Hepatocyte (in vitro differentiated cells): Measurements from ENCODE around the gene CASP7. TPM values are rescaled to one million over a fixed set of nuclear protein-coding genes. Genes with fewer than 3 reads are reported as not detected.
A peak's percentile ranks its signal among the peaks of the same experiment; 100 is the strongest.

Source experiments
- DNase-seq: peaks from one replicate; pipeline ENCODE4 v3.0.0-alpha.2; 2016; ENCODE audit warnings: low spot score
- H2AFZ ChIP-seq: fragments of 200-600 bp; sonication (generic); 2 replicates; pipeline ENCODE4 v1.6.0; 2016; ENCODE audit warnings: antibody characterized with exemption, mild to moderate bottlenecking
- H3K27ac ChIP-seq: fragments of 200-600 bp; sonication (generic); 2 replicates; pipeline ENCODE4 v1.5.1; 2016; ENCODE audit warnings: mild to moderate bottlenecking
- H3K27me3 ChIP-seq: fragments of 200-600 bp; sonication (generic); 2 replicates; pipeline ENCODE4 v1.6.1; 2016
- H3K36me3 ChIP-seq: fragments of 200-600 bp; sonication (generic); replicated peaks from 2 replicates; pipeline ENCODE4 v1.5.1; 2016; ENCODE audit warnings: low read depth; ENCODE audit not compliant: insufficient read depth
- H3K4me1 ChIP-seq: fragments of 200-600 bp; sonication (generic); 2 replicates; pipeline ENCODE4 v1.5.1; 2016; ENCODE audit warnings: mild to moderate bottlenecking, moderate library complexity; ENCODE audit not compliant: insufficient read depth
- H3K4me2 ChIP-seq: fragments of 200-600 bp; sonication (generic); 2 replicates; pipeline ENCODE4 v1.6.0; 2016
- H3K4me3 ChIP-seq: fragments of 200-600 bp; sonication (generic); 2 replicates; pipeline ENCODE4 v1.5.1; 2016; ENCODE audit warnings: mild to moderate bottlenecking
- H3K79me2 ChIP-seq: fragments of 200-600 bp; sonication (generic); 2 replicates; pipeline ENCODE4 v1.6.0; 2017; ENCODE audit warnings: mild to moderate bottlenecking
- H3K9me2 ChIP-seq: fragments of 200-600 bp; sonication (generic); replicated peaks from 2 replicates; pipeline ENCODE4 v1.6.0; 2017; ENCODE audit warnings: mild to moderate bottlenecking; ENCODE audit not compliant: insufficient read depth
- H3K9me3 ChIP-seq: fragments of 200-600 bp; sonication (generic); 2 replicates; pipeline ENCODE4 v1.5.1; 2016; ENCODE audit warnings: low read depth, mild to moderate bottlenecking
- H4K20me1 ChIP-seq: fragments of 200-600 bp; sonication (generic); 2 replicates; pipeline ENCODE4 v1.6.0; 2016; ENCODE audit warnings: mild to moderate bottlenecking; ENCODE audit not compliant: insufficient read depth, poor library complexity, severe bottlenecking
- EZH2 ChIP-seq: fragments of 200-600 bp; sonication (generic); IDR thresholded peaks from 2 replicates; pipeline ENCODE4 v1.6.1; 2016; ENCODE audit warnings: antibody characterized with exemption, mild to moderate bottlenecking, borderline replicate concordance
- EZH2phosphoT487 ChIP-seq: fragments of 200-600 bp; sonication (generic); IDR thresholded peaks from one replicate; pipeline ENCODE4 v1.6.1; 2018; ENCODE audit warnings: antibody characterized with exemption, mild to moderate bottlenecking, low read depth, moderate library complexity; ENCODE audit not compliant: unreplicated experiment, severe bottlenecking
- WGBS: methylation state at CpG from one replicate; pipeline ENCODE4 v1.1.6; 2016; ENCODE audit warnings: low lambda C conversion rate; ENCODE audit errors: missing lambda C conversion rate; 5-methylcytosine and 5-hydroxymethylcytosine counted together
- polyA plus RNA-seq: library from polyadenylated mRNA; unstranded; fragments of >200 nt; fragmentation: Nextera tagmentation; extraction: Ambion mirVana; gene quantifications from 2 replicates; pipeline ENCODE4 v1.2.1, GENCODE V29; 2016
- total RNA-seq: library from RNA; depleted of rRNA; stranded (reverse); fragments of >200 nt; gene quantifications from 2 replicates; pipeline ENCODE4 v1.2.3, GENCODE V29; 2014
- TF ChIP-seq, protein P1 (sequence below): fragments of 200-600 bp; sonication (generic); IDR thresholded peaks from 2 replicates; pipeline ENCODE4 v1.5.1; 2016; ENCODE audit warnings: antibody characterized with exemption, mild to moderate bottlenecking; ENCODE audit not compliant: poor library complexity

CASP7 gene
- total and polyA plus RNA-seq, 2 experiments from 2014 or later = 19.8 to 35.0 TPM

GRCh38 chr10:113704637-113705343 lies 25.1 kb downstream of the CASP7 start:
- TF ChIP-seq EZH2phosphoT487 (no peak), EZH2 (no peak)
- TF ChIP-seq, protein P1, sequence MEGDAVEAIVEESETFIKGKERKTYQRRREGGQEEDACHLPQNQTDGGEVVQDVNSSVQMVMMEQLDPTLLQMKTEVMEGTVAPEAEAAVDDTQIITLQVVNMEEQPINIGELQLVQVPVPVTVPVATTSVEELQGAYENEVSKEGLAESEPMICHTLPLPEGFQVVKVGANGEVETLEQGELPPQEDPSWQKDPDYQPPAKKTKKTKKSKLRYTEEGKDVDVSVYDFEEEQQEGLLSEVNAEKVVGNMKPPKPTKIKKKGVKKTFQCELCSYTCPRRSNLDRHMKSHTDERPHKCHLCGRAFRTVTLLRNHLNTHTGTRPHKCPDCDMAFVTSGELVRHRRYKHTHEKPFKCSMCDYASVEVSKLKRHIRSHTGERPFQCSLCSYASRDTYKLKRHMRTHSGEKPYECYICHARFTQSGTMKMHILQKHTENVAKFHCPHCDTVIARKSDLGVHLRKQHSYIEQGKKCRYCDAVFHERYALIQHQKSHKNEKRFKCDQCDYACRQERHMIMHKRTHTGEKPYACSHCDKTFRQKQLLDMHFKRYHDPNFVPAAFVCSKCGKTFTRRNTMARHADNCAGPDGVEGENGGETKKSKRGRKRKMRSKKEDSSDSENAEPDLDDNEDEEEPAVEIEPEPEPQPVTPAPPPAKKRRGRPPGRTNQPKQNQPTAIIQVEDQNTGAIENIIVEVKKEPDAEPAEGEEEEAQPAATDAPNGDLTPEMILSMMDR = peak; percentile 76
- no peak overlapping the region for H3K4me2 ChIP-seq
- no peaks in the 10 kb centered on the region for H3K9me3 ChIP-seq
- no peaks in the 10 kb centered on the region for H3K79me2 ChIP-seq
- peak; percentile 60 for DNase-seq
- no peak overlapping the region for H3K4me3 ChIP-seq
- 51% methylated on average over 6 of the region's 6 CpGs for WGBS
- H2AFZ ChIP-seq = no peak overlapping the region
- no peaks in the 10 kb centered on the region for H3K36me3 ChIP-seq
- H3K4me1 ChIP-seq = peaks cover 6% of the 10 kb centered on the region
- no peaks in the 10 kb centered on the region for H4K20me1 ChIP-seq
- no peaks in the 10 kb centered on the region for H3K9me2 ChIP-seq
- no peak overlapping the region for H3K27ac ChIP-seq
- H3K27me3 ChIP-seq = no peaks in the 10 kb centered on the region

DNA sequence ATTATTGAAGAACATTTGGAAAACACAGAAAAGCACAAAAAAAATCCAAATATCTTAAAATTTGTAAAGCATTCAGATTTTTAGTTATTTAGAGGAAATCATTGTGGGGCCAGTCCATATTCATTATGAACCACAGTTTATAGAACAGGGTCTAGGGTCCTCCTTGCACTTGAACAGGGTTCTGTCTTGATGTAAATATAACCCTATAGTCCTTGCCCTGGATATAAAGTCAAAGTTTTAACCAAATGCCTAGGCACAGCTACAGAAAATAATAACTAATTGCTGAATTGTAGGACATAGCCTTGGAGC lies 25.6 kb downstream of the CASP7 start:
- H4K20me1 ChIP-seq = no peaks in the 10 kb centered on the region
- no peaks in the 10 kb centered on the region for H3K9me3 ChIP-seq
- no peaks in the 10 kb centered on the region for H3K27me3 ChIP-seq
- DNase-seq = no peak
- no peaks in the 10 kb centered on the region for H3K79me2 ChIP-seq
- TF ChIP-seq, protein P1 = no peak
- TF ChIP-seq EZH2phosphoT487 (no peak), EZH2 (no peak)
- no peak overlapping the region for H3K4me2 ChIP-seq
- H3K27ac ChIP-seq = no peak overlapping the region
- no peak overlapping the region for H2AFZ ChIP-seq
- no peak overlapping the region for H3K4me3 ChIP-seq
- no peaks in the 10 kb centered on the region for H3K36me3 ChIP-seq
- peaks cover 6% of the 10 kb centered on the region for H3K4me1 ChIP-seq
- H3K9me2 ChIP-seq = no peaks in the 10 kb centered on the region

GRCh38 chr10:113706623-113707022 lies 26.9 kb downstream of the CASP7 start:
- no peaks in the 10 kb centered on the region for H3K9me3 ChIP-seq
- H2AFZ ChIP-seq = no peak overlapping the region
- H3K9me2 ChIP-seq = no peaks in the 10 kb centered on the region
- H3K4me2 ChIP-seq = no peak overlapping the region
- H3K4me1 ChIP-seq = peaks cover 6% of the 10 kb centered on the region
- H3K79me2 ChIP-seq = no peaks in the 10 kb centered on the region
- no peaks in the 10 kb centered on the region for H3K36me3 ChIP-seq
- H4K20me1 ChIP-seq = no peaks in the 10 kb centered on the region
- no peak overlapping the region for H3K4me3 ChIP-seq
- no peak for TF ChIP-seq EZH2phosphoT487
- no peak for TF ChIP-seq EZH2
- TF ChIP-seq, protein P1 = no peak
- 71% methylated on average over 5 of the region's 5 CpGs for WGBS
- H3K27ac ChIP-seq = no peak overlapping the region
- no peak for DNase-seq
- H3K27me3 ChIP-seq = no peaks in the 10 kb centered on the region

- no peaks in the 10 kb centered on the region for H4K20me1 ChIP-seq
- H3K9me3 ChIP-seq = no peaks in the 10 kb centered on the region
- H3K4me2 ChIP-seq = no peak overlapping the region
- 96% methylated on average over 6 of the region's 6 CpGs for WGBS
- H3K79me2 ChIP-seq = no peaks in the 10 kb centered on the region
- H3K27me3 ChIP-seq = no peaks in the 10 kb centered on the region
- no peak overlapping the region for H2AFZ ChIP-seq
- no peak overlapping the region for H3K27ac ChIP-seq
- no peak overlapping the region for H3K4me3 ChIP-seq
- H3K36me3 ChIP-seq = no peaks in the 10 kb centered on the region
- peaks cover 6% of the 10 kb centered on the region for H3K4me1 ChIP-seq
- no peaks in the 10 kb centered on the region for H3K9me2 ChIP-seq
- DNase-seq = no peak
- TF ChIP-seq, protein P1 = no peak
- no peak for TF ChIP-seq EZH2
- no peak for TF ChIP-seq EZH2phosphoT487
Measured at GRCh38 chr10:113708640-113709039, 28.9 kb downstream of the CASP7 start.
